HEK293T (cell line): ENCODE results near the gene RGS7BP.

Experiments
- ARNT ChIP-seq: fragments of 450-650 bp; IDR thresholded peaks from 2 replicates; pipeline ENCODE4 v1.6.1; 2017; ENCODE audit warnings: mild to moderate bottlenecking
- BHLHE40 ChIP-seq: fragments of 450-650 bp; IDR thresholded peaks from 2 replicates; pipeline ENCODE4 v1.6.1; 2016; ENCODE audit warnings: mild to moderate bottlenecking, moderate library complexity, borderline replicate concordance
- ELF4 ChIP-seq: fragments of 450-650 bp; IDR thresholded peaks from 2 replicates; pipeline ENCODE4 v1.6.1; 2017; ENCODE audit warnings: antibody characterized with exemption
- FOXK2 ChIP-seq: fragments of 450-650 bp; IDR thresholded peaks from 2 replicates; pipeline ENCODE4 v1.6.1; 2016; ENCODE audit warnings: mild to moderate bottlenecking
- HDGF ChIP-seq: fragments of 450-650 bp; IDR thresholded peaks from 2 replicates; pipeline ENCODE4 v1.6.1; 2017; ENCODE audit warnings: antibody characterized with exemption, borderline replicate concordance
- SP1 ChIP-seq: fragments of 450-650 bp; IDR thresholded peaks from 2 replicates; pipeline ENCODE4 v1.6.1; 2017
- SUZ12 ChIP-seq: fragments of 450-650 bp; IDR thresholded peaks from 2 replicates; pipeline ENCODE4 v1.6.1; 2016; ENCODE audit warnings: mild to moderate bottlenecking
- TARDBP ChIP-seq: fragments of 450-650 bp; IDR thresholded peaks from 2 replicates; pipeline ENCODE4 v1.6.1; 2016
- TF ChIP-seq, protein P1 (sequence below): fragments of 450-650 bp; IDR thresholded peaks from 2 replicates; pipeline ENCODE4 v1.6.1; 2016

DNA sequence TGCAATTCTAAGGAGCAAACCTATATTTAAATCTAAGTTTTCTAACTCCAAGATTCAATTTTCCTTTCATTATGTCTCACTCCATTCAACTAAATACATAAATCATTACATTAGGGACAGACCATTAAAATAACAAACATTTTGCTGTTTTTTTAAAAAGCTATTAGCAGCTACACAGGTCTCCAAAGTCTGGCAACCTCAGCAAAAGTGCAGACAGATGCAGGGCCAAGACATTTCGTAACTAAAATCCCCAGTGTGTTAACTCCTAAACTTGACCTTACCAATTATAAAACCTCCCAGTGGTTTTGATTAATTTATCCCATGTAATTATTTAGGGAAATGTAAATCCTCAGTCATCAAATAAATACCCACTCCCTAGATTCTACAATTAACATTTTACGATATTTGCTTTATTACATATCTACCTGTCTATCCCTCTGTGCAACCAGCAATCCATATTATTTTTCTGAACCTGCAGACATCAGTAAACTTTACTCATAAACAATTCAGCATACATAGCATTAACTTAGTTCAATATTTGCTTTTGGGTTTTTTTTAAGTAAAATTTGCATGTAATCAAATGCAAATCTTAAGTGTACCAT is 64.7 kb downstream of the RGS7BP start:
- TF ChIP-seq BHLHE40 (no peak), ARNT (no peak), SP1 (no peak), TARDBP (no peak), FOXK2 (no peak), SUZ12 (no peak), ELF4 (no peak), HDGF (no peak)
- TF ChIP-seq, protein P1, sequence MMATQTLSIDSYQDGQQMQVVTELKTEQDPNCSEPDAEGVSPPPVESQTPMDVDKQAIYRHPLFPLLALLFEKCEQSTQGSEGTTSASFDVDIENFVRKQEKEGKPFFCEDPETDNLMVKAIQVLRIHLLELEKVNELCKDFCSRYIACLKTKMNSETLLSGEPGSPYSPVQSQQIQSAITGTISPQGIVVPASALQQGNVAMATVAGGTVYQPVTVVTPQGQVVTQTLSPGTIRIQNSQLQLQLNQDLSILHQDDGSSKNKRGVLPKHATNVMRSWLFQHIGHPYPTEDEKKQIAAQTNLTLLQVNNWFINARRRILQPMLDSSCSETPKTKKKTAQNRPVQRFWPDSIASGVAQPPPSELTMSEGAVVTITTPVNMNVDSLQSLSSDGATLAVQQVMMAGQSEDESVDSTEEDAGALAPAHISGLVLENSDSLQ, result no peak
